ENCODE results near the gene ABCA6.

DNA sequence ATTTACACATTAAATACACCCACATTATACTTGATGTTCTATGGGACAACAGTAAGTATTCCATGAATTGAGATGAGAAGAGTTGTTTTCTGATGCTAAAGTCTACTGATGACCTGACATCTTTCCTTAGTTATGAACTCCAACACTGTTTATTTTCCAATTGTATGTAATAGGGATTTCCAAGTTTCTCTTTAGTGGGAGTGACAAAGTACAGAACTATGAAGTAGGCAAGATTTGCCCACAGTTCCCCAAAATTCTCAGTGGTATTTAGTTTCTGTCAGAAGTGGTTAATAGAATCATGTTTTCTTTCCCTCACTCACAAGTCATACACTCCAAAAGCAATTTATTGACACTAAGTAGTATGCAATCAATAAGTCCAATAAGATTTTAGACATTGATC is 22.5 kb upstream of the ABCA6 start:
- no peak for TF ChIP-seq EP300 (IDR thresholded peaks at IDR 0.05)
- no peak for TF ChIP-seq CHD4 (IDR thresholded peaks at IDR 0.05; ENCODE audit: borderline replicate concordance)
- no peak for TF ChIP-seq POLR2A (IDR thresholded peaks at IDR 0.05; ENCODE audit: low read length)
- TF ChIP-seq, protein P1, sequence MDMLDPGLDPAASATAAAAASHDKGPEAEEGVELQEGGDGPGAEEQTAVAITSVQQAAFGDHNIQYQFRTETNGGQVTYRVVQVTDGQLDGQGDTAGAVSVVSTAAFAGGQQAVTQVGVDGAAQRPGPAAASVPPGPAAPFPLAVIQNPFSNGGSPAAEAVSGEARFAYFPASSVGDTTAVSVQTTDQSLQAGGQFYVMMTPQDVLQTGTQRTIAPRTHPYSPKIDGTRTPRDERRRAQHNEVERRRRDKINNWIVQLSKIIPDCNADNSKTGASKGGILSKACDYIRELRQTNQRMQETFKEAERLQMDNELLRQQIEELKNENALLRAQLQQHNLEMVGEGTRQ (IDR thresholded peaks at IDR 0.05), result no peak
- no peak for TF ChIP-seq HOXB5 (CRISPR knock-in tag; IDR thresholded peaks at IDR 0.05)
- no peak for TF ChIP-seq EHF (CRISPR knock-in tag; IDR thresholded peaks at IDR 0.05)
- TF ChIP-seq CTCF (IDR thresholded peaks at IDR 0.05), result no peak
- TF ChIP-seq, protein P2, sequence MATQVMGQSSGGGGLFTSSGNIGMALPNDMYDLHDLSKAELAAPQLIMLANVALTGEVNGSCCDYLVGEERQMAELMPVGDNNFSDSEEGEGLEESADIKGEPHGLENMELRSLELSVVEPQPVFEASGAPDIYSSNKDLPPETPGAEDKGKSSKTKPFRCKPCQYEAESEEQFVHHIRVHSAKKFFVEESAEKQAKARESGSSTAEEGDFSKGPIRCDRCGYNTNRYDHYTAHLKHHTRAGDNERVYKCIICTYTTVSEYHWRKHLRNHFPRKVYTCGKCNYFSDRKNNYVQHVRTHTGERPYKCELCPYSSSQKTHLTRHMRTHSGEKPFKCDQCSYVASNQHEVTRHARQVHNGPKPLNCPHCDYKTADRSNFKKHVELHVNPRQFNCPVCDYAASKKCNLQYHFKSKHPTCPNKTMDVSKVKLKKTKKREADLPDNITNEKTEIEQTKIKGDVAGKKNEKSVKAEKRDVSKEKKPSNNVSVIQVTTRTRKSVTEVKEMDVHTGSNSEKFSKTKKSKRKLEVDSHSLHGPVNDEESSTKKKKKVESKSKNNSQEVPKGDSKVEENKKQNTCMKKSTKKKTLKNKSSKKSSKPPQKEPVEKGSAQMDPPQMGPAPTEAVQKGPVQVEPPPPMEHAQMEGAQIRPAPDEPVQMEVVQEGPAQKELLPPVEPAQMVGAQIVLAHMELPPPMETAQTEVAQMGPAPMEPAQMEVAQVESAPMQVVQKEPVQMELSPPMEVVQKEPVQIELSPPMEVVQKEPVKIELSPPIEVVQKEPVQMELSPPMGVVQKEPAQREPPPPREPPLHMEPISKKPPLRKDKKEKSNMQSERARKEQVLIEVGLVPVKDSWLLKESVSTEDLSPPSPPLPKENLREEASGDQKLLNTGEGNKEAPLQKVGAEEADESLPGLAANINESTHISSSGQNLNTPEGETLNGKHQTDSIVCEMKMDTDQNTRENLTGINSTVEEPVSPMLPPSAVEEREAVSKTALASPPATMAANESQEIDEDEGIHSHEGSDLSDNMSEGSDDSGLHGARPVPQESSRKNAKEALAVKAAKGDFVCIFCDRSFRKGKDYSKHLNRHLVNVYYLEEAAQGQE (IDR thresholded peaks at IDR 0.05), result no peak
- TF ChIP-seq, protein P3, sequence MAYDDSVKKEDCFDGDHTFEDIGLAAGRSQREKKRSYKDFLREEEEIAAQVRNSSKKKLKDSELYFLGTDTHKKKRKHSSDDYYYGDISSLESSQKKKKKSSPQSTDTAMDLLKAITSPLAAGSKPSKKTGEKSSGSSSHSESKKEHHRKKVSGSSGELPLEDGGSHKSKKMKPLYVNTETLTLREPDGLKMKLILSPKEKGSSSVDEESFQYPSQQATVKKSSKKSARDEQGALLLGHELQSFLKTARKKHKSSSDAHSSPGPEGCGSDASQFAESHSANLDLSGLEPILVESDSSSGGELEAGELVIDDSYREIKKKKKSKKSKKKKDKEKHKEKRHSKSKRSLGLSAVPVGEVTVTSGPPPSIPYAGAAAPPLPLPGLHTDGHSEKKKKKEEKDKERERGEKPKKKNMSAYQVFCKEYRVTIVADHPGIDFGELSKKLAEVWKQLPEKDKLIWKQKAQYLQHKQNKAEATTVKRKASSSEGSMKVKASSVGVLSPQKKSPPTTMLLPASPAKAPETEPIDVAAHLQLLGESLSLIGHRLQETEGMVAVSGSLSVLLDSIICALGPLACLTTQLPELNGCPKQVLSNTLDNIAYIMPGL (CRISPR knock-in tag; IDR thresholded peaks at IDR 0.05; ENCODE audit: borderline replicate concordance), result no peak
- TF ChIP-seq SMC3 (IDR thresholded peaks at IDR 0.05), result no peak
- no peak for TF ChIP-seq HOXA7 (CRISPR knock-in tag; IDR thresholded peaks at IDR 0.05)
- TF ChIP-seq GATA3 (IDR thresholded peaks at IDR 0.05; ENCODE audit: borderline replicate concordance), result no peak
- TF ChIP-seq, protein P4, sequence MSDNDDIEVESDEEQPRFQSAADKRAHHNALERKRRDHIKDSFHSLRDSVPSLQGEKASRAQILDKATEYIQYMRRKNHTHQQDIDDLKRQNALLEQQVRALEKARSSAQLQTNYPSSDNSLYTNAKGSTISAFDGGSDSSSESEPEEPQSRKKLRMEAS (IDR thresholded peaks at IDR 0.05), result no peak
- no peak for TF ChIP-seq RFX5 (IDR thresholded peaks at IDR 0.05)
